Body of pancreas (tissue), 4 donors: ENCODE results near the gene PPP6R3. TPM values are rescaled to one million over a fixed set of nuclear protein-coding genes. Genes with fewer than 3 reads are reported as not detected.

Source experiments
- ATAC-seq: fragments of 150-250 bp; one replicate; pipeline ENCODE4 v1.9.1; 2016
- DNase-seq, 4 donors: peaks; one replicate each; pipeline ENCODE4 v3.0.0-alpha.2; 2019
- H3K27ac ChIP-seq, 4 donors: fragments of 200-600 bp; sonication (generic); 1 replicate in 3 of 4; 2 replicates in 1 of 4; pipeline versions ENCODE4 v1.5.1 to v1.6.1; 2016 to 2019; ENCODE audit warnings: mild to moderate bottlenecking in 1 of 4, mixed read lengths in 1 of 4, moderate library complexity in 1 of 4
- H3K27me3 ChIP-seq, 2 donors: fragments of 200-600 bp; sonication (generic); one replicate each; pipeline ENCODE4 v1.6.0; 2016; ENCODE audit warnings: mild to moderate bottlenecking in 1 of 2
- H3K36me3 ChIP-seq, 2 donors: fragments of 200-600 bp; sonication (generic); replicated peaks in 1 of 2; 2 replicates each; pipeline ENCODE4 v1.5.1; 2016; ENCODE audit warnings: low read depth in 2 of 2; ENCODE audit not compliant: insufficient read depth in 1 of 2
- H3K4me1 ChIP-seq: fragments of 200-600 bp; sonication (generic); one replicate; pipeline ENCODE4 v1.6.0; 2016
- H3K4me3 ChIP-seq, 2 donors: fragments of 200-600 bp; sonication (generic); 1 replicate in 1 of 2; 2 replicates in 1 of 2; pipeline ENCODE4 v1.5.1; 2016 to 2019
- H3K9me3 ChIP-seq, 3 donors: fragments of 200-600 bp; sonication (generic); 1 replicate in 2 of 3; 2 replicates in 1 of 3; pipeline ENCODE4 v1.5.1; 2016
- CTCF ChIP-seq, 7 experiments: fragments of 450-650 bp in 4 of 7; fragments of 200-600 bp in 3 of 7; sonication (generic) in 3 of 7; IDR thresholded peaks; one replicate each; pipeline ENCODE4 v1.5.1; 2016 to 2019; ENCODE audit warnings: antibody characterized with exemption in 7 of 7
- POLR2A ChIP-seq, 3 donors: fragments of 450-650 bp; IDR thresholded peaks; one replicate each; pipeline ENCODE4 v1.6.1; 2016; ENCODE audit warnings: antibody characterized with exemption in 3 of 3, mild to moderate bottlenecking in 2 of 3
- WGBS, 2 donors: methylation state at CpG; one replicate each; pipeline ENCODE4 v1.1.5; 2017; 5-methylcytosine and 5-hydroxymethylcytosine counted together
- intact Hi-C: fragments of 100-400 bp; cut with DNase I; formaldehyde crosslinking; loops from one replicate; pipeline ENCODE4 v1.15.1; 2023
- total RNA-seq, 2 donors: library from RNA; depleted of rRNA; stranded (reverse); fragments of >200 nt; gene quantifications; one replicate each; pipeline ENCODE4 v1.1.0, GENCODE V29; 2016

PPP6R3 gene
- total RNA-seq, 2 donors from 2014 or later: 92.9 to 94.9 TPM

DNA sequence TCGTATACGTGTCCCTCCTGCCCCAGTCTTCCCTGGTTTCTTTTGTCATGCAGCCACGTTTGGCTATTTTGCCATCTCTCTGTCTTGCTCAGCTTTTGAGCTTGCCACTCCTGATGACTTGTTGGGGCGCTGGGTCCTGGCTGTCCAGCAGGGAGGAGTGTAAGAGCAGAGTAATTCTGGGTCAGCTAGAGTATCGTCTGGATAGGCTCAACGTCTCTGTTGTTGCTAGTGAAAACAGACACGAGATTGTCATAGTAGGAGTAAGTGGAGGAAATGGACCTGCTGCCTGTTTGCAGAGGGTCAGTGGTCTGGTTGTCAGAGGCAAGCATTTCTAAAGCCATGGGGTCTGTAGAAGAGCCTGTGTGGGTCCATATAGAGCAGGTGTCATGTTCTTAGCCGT lies 83.0 kb downstream of the PPP6R3 start:
- Histone ChIP-seq H3K4me1 (peaks cover 24% of the 10 kb centered on the region), H3K36me3 (no peaks in the 10 kb centered on the region), H3K4me3 (no peak overlapping the region), H3K27me3 (no peaks in the 10 kb centered on the region), H3K27ac (no peak overlapping the region), H3K9me3 (no peaks in the 10 kb centered on the region)
- intact Hi-C loops: no loop called here
- ATAC-seq (no peak), DNase-seq (no peak)
- WGBS, 2 donors: 86% methylated on average over 8 of the region's 8 CpGs
- TF ChIP-seq POLR2A (IDR thresholded peaks at IDR 0.05): no peak
- TF ChIP-seq CTCF (IDR thresholded peaks at IDR 0.05): no peak

GRCh38 chr11:68545347-68545746 lies 84.8 kb downstream of the PPP6R3 start:
- H3K27me3 ChIP-seq: no peaks in the 10 kb centered on the region
- H3K4me1 ChIP-seq: peaks cover 24% of the 10 kb centered on the region
- no peak for DNase-seq
- TF ChIP-seq CTCF (IDR thresholded peaks at IDR 0.05) (no peak), POLR2A (IDR thresholded peaks at IDR 0.05) (no peak)
- H3K36me3 ChIP-seq: no peaks in the 10 kb centered on the region
- no peaks in the 10 kb centered on the region for H3K9me3 ChIP-seq
- intact Hi-C loops: no loop called here
- no peak overlapping the region for H3K4me3 ChIP-seq
- peak overlapping the region in 1 of 4 donors; percentile 9 for H3K27ac ChIP-seq
- ATAC-seq: no peak

DNA sequence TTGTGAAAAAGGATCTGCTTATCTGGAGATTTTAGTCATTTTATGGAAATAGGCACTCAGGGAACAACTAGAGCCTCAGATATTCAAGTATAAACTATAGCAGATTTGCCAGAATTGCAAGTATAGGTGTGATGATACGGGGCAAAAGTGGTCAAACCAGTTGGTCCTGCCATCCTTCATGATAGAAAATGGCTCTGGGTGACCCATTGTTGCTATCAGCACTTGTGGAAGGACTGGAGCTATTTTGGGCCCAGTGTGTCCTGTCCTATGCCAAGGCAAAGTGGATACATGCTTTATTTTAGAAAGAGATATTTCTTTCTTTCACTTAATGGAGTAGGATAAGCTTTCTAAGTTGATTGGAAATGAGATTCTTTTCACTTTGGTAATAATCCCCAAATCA lies 85.2 kb downstream of the PPP6R3 start:
- TF ChIP-seq POLR2A (IDR thresholded peaks at IDR 0.05) (no peak), CTCF (IDR thresholded peaks at IDR 0.05) (no peak)
- Histone ChIP-seq H3K27ac (no peak overlapping the region), H3K4me3 (no peak overlapping the region), H3K4me1 (peaks cover 24% of the 10 kb centered on the region), H3K36me3 (no peaks in the 10 kb centered on the region), H3K27me3 (no peaks in the 10 kb centered on the region), H3K9me3 (no peaks in the 10 kb centered on the region)
- 16 to 23% methylated on average over 1 of the region's 1 CpG for WGBS, 2 donors
- peak; percentile 34 to 70 (median 58) for DNase-seq
- ATAC-seq: peak; percentile 51
- intact Hi-C loops: no loop called here

DNA sequence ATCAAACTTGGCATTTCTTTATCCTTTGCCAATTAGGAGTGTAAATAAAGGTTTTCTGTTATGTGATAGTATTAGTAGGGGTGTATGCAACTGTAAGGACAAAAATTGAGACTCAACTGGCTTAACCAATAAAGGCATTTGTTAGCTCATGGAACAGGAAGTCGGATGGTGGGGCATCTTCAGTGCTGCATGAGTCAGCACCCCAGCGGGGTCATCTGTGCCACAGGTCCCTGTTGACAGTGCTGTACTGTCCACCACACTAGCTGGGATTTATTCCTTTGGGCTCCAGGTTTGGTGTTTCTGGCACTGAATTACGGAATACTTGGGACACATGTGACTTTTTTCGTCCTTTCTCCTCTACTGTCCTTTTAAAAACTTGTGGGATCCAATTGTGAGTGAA lies 86.0 kb downstream of the PPP6R3 start:
- TF ChIP-seq CTCF (IDR thresholded peaks at IDR 0.05) (no peak), POLR2A (IDR thresholded peaks at IDR 0.05) (no peak)
- ATAC-seq (no peak), DNase-seq (no peak)
- WGBS, 2 donors: 80 to 88% methylated on average over 4 of the region's 4 CpGs
- no peak overlapping the region for H3K27ac ChIP-seq
- no peaks in the 10 kb centered on the region for H3K36me3 ChIP-seq
- H3K27me3 ChIP-seq: no peaks in the 10 kb centered on the region
- no peak overlapping the region for H3K4me3 ChIP-seq
- intact Hi-C loops: no loop called here
- H3K9me3 ChIP-seq: no peaks in the 10 kb centered on the region
- H3K4me1 ChIP-seq: peaks cover 24% of the 10 kb centered on the region

GRCh38 chr11:68549789-68550484 lies 89.4 kb downstream of the PPP6R3 start:
- intact Hi-C loops: no loop called here
- 70 to 76% methylated on average over 11 of the region's 11 CpGs for WGBS, 2 donors
- Histone ChIP-seq H3K4me3 (no peak overlapping the region), H3K9me3 (no peaks in the 10 kb centered on the region), H3K27me3 (no peaks in the 10 kb centered on the region), H3K4me1 (peaks cover 18% of the 10 kb centered on the region), H3K27ac (peak overlapping the region in 1 of 4 donors; percentile 18), H3K36me3 (peaks cover 0 to 5% of the 10 kb centered on the region in 2 donors)
- ATAC-seq (no peak), DNase-seq (no peak)
- TF ChIP-seq POLR2A (IDR thresholded peaks at IDR 0.05) (no peak), CTCF (IDR thresholded peaks at IDR 0.05) (no peak)
